NCI-H748 treated with DMSO at 0.1 percent for 48 hours (cell line): ENCODE measurements around the gene HEXIM2.
A peak's percentile ranks its signal among the peaks of the same experiment; 100 is the strongest.
"Not testable (repeated sequence)": the region's sequence is repeated elsewhere in the genome, so short reads cannot be mapped to it uniquely, and the experiment has no call there.

Experiments used
- DNase-seq: peaks from one replicate; lab custom pipeline; 2025; lab: John Stamatoyannopoulos, UW

Gene HEXIM2, protein sequence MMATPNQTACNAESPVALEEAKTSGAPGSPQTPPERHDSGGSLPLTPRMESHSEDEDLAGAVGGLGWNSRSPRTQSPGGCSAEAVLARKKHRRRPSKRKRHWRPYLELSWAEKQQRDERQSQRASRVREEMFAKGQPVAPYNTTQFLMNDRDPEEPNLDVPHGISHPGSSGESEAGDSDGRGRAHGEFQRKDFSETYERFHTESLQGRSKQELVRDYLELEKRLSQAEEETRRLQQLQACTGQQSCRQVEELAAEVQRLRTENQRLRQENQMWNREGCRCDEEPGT

DNA sequence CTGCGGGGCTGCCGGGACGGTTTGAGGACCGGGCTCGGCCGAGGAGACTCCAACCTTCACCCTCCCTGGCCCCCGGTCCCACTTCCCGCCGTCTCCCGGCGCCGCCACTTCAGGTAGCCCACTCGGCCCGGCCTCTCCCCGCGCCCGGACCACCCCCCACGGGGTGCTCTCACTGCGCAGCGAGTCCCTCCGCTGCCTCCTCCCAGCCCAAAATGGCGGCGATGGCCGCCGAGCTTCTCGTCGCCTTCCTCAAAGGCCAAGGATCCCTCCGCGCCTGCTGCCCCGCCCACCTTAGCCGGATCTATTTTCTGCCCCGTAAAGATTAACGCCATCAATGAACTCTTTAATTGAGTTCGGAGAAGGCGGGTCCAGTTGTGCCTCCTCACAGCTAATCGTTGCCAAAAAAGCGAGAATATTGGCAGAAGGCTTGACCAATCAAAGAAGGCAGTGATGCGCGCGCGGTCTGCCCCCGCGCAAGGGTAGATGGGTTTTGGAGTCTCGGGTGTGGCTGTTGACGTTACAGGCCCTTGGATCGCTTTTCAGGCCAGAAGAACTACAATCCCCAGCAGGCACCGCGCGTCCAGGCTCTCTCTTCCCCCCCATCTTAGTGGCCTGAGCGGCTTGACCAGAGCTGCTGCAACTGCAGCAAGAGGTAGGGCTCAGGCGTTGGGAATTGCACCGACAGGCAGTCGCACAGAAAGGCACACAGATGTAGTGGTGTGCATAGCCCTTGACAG, at the start of gene HEXIM2:
Gene HEXIM2 (plus strand): TSS at position 588 of the 737 bp plus-strand sequence. CDS start 919 bp downstream, outside the sequence.
- DNase-seq, result peak; percentile 98

DNA sequence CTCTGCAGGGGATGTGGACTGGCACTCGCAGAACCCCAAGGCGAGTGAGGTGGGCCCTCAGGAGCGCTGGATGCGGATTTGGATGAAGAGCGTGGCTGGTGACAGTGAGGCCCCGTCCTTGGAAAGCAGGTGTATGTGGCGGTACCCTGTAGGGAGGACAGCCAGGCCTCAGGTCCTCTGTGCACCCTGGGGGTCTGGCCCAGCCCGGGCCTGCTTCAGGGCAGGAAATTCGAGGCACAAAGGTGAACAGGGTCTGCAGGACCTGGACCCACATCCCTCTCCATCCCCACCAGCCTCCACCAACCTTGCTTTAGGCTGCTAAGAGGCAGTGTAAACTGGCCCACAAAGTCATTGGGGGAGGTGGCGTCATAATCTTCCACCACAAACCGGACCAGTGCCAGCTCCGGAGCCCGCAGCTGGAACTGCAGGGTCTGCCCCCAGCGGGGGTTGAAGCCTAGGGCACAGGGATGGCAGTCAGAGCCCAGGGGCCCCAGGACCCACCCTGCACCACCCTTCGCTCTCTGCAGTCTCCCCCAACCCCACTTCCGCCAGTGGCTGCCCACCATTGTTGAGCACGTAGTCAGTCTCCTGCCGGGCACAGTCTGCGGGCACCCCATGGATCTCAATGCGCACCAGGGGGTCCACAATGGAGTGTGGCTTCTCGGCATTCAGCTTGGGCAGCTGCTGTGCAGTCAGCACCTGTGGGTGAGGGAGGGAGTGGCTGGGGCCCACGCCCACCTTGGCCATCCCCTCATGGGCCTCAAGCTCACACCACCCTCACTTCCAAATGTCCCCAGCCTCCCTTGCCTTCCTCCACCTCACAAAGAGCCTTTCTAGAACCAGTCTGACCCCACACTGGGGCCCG, 48.9 kb upstream of the HEXIM2 start:
- DNase-seq, result no peak

DNA sequence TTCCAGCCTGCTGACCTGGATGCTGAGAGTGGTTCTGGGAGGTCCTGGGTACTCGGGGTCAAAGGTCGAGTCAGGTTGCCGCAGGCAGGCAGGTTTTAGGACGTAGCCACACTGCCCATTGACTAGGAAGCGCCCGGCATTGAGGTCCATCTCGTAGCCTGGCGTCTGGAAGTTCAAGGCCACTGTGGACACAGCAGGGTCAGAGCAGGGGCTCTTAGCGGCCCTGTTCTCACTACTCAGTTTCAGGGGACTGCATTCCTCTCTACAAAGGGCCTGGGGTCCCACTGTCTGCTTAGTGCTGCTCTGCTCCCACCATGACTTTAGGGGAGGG, 48.3 kb upstream of the HEXIM2 start:
- DNase-seq, result no peak

DNA sequence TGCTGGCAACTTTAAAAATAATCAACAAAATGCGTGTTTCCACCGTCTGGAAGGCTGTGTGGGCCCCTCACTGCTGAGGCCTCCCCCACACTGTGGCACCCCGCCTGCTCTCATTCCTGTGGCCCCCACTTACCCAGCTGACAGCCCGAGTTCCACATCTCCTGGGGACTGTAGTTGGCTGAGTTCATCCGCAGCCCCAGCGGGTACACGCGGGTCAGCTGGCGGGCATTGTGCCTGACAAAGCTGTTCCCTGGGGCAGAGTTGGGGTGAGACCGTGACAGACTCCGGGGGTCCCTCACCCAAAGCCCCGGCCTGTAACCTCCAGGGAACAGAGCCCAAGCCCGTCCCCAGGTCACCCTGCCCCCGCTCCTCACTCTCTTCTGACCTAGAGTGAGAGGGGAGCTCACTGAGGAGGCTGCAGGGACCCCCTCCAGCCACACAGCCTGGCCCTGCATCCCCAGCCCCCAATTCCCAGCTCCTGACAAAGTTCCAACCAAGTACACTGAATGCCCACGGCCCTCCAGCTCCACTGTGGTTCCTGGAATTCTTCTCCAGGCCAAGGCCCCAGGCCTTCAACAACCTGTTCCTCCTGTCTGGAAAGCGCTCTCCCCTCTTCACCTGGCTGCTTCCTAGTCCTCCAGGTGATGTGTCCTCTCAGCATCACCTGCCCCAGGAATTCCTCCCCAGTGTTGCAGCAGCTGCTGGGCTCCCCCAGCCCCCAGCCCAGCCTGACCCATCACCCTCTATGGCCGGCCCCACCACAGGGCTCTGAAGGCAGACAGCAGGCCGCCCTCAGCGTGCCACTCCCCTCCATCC, 47.4 kb upstream of the HEXIM2 start:
- no peak for DNase-seq

DNA sequence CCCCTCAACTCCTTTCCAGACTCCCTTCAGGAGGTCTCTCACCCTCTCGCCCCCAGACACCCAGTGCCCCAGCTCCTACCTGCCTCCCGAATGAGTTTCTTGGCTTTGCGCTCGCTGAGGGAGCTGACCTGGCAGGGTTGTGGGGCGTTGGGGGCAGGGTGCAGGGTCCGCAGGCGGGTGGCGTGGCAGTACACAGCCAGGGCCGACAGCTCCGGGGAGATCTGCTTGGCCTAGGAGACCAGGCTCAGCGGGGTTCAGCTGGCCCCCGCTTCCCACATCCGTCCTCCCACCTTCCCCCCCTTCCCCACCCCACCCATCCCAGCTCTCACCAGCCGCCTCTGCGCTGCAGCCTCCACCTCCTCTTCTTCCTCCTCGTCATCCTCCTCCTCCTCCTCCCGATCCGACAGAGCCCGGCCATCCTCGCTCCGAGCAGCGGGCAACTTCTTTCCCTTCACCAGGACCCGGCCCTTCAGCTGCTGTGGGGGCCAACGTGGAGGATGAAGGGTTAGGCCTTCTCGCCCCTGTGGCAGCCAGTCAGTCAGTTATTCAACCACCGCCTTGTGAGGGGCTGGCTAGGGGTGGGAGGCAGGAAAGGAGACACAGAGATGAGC, 46.6 kb upstream of the HEXIM2 start:
- no peak for DNase-seq

DNA sequence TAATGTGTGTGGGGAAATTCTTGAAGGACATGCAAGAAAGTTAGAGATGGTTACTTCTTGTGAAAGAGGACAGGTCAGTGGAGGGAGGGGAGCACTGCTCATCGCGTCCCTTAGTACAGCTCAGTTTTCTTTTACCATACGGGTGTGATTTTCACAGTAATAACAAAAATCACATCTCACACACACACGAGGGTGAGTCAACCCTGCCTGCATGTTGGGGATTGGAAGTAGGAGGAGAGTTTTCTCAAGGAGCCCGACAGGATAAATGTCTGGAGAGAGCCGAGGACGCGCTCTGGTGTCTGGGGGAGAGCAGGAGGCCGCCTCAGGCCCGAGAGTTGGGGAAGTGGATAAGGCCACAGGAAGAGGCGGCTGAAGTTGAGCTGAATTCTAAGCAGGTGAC, 45.8 kb upstream of the HEXIM2 start:
- DNase-seq, result no peak

DNA sequence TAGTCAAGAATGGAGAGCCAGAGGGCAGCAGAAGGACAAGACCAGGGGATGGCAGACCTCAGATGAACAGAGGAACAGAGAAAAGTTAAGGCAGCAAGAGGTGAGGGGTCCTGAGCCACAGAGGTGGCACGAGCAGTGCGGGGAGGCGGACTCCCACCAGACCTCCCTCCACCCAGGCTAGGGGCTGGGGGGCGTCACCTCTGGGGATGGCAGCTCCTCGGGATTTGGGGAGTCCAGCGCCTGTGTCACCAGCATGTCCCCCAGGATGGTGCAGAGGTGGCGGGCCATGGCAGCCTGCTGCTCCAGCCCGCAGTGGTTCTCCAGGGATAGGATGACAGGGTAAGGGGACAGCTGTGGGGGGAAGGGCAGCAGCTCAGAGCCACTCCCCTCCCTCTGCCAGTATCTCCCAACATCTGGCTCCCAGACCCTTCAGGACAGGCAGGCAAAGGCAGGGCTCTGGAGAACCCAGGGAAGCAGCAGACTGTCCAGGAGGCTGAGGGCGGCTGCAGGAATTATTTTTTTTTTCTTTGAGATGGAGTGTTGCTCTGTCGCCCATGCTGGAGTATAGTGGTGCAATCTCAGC, 45.1 kb upstream of the HEXIM2 start:
- DNase-seq, result no peak

DNA sequence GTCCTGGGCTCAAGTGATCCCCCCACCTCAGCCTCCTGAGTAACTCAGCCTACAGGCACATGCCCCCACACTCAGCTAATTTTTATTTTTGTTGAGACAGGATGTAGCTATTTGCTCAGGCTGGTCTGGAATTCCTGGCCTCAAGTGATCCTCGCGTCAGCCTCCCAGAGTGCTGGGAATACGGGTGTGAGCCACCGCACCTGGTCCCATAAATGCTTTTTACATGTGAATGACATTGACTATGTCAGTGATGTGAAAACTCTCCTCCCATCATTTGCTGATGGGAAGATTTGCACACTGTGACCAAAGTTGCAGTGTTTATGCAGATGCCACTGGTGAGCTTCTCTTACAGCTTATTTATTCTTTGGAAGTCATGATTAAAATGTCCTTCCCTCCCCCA, 44.3 kb upstream of the HEXIM2 start:
- no peak for DNase-seq

DNA sequence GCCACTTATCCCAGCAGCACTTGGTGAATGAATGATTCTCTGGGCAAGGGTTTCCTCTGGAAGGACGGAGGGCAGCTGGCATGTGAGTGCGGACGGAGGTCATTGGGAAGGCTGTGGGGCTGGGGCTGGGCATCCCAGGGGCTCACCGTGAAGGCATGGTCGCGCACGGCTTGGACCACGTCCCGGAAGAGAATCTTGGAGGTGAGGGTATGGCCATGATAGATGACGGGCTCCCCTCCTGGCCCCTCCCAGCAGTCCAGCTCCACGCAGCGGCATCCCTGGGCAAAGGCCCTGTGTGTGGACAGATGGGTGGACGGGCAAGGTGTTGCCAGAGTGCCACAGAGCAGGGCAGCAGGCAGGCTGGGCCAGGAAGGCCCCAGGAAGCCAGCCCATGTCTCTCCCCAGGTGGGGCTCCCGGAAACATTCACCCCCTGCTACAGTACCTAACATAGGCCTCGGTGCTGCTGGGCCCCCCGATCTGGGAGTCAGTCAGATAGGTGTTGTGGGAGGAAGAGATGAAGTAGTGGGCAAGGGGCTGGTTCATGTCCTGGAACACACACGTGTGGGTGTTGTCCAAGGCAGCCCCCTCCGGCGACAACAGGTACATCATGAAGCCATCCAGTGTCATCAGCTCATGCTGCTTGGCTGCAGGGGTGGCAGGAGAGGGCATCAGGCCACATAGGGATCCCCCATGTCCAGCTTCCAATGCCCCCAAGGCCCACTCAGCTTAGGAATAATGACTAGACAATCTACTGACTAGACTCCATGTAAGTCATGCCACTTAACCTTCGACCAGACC, 43.6 kb upstream of the HEXIM2 start:
- DNase-seq, result no peak

DNA sequence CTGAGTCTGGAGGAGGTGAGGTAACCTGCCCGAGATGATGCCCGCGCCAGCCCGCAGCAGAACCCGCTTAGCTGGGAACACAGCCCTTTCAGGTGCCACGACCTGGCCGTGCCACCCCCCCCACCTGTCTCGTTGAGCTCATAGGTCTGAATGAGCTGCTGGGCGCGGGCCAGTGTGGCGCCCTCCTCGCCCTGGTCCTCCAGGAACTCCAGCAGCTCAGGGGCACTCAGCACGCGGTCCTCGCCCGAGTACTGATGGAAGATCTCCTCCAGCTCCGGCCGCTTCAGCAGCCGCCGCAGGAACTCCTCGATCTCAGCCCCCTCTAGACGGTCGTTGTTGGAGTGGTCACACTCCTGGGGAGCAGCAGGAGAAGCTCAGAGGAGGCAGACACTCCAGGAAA, 43.0 kb upstream of the HEXIM2 start:
- no peak for DNase-seq

DNA sequence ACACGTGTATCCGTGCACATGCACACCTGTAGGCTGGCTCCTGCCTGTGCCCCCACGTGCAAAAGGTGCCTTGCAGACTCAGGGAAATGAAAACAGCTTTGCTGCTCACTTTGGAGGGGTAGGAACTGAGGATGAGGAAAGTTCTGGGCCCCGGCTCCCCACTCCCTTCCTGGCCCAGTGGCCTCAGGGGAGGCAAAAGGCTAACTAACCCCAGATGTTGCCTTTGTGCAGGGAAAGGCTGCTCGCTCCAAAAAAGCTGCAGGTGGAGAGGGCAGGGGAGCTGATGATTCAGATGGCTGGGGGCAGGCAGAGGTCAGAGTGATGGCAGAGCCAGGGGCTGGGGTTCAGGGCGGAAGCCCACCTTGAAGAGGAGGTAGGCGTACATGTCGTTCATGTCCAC, 41.7 kb upstream of the HEXIM2 start:
- DNase-seq, result no peak

DNA sequence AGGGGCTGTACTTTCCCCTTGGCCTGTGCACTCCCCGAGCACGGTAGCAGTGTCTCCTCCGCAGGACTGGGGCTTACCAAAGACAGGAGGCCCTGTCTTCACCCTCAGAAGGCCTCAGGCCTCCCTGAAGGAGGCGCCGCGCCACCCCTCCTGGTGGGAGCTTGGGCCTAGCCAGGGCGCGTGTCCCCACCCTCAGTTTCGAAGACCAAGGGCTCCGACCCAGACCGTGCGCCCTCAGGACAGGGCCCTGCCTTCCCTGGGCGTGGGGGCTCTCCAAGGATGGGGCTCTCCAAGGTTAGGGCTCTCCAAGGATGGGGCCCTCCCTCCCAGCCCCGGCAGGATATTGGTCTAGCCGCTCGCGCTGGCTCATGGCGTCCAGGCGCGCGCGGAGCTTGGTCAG, 41.1 kb upstream of the HEXIM2 start:
- DNase-seq, result no peak

DNA sequence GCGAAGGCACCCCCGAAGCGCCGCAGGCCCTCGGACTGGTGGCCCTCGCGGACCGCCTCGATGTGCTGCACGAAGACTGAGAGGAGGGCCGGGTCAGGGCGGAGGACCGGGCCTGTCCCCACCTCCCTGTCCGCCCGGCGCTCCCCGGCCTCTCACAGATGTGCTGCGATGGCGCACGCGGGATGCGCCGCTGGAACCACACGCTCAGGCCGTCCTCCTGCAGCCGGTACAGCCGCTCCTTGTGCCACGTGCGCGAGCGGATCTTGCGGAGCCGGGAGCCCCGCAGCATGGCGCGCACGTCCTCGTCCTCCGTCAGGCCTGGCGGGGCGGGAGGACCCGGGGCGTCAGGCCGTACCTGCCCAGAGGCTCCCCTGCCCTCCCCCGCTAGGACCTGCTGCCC, 40.6 kb upstream of the HEXIM2 start:
- no peak for DNase-seq

DNA sequence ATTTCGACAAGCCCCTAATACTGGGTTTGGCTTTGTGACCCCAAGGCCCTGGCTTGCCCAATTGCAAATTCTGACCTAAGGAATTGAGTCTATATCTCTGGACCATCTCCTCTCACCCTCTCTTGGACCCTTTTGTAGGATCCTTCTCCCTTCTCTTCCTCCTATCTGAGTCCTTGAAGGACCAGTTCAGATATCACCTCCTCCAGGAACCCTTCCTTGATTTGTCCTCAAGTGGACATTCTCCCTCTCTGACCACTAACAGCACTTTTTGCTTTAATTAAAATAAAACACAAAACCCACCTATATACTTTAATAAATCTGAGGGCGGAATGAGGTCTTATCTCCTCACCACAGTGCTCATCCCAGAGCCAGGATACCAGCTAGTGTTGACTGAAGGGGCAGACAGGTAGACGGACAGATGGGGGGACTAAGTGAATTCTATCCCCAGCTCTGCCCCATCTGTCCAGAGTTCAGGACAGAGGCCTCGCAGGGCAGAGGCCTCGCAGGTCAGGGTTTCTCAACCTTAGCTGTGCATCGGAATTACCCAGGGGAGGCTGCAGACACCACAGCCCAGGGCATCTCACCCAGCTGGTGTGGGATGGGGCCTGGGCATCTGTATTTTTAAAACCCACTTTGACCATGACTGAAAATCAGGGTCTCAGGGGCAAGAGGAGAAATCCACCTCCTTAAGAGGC, 38.5 kb upstream of the HEXIM2 start:
- no peak for DNase-seq

DNA sequence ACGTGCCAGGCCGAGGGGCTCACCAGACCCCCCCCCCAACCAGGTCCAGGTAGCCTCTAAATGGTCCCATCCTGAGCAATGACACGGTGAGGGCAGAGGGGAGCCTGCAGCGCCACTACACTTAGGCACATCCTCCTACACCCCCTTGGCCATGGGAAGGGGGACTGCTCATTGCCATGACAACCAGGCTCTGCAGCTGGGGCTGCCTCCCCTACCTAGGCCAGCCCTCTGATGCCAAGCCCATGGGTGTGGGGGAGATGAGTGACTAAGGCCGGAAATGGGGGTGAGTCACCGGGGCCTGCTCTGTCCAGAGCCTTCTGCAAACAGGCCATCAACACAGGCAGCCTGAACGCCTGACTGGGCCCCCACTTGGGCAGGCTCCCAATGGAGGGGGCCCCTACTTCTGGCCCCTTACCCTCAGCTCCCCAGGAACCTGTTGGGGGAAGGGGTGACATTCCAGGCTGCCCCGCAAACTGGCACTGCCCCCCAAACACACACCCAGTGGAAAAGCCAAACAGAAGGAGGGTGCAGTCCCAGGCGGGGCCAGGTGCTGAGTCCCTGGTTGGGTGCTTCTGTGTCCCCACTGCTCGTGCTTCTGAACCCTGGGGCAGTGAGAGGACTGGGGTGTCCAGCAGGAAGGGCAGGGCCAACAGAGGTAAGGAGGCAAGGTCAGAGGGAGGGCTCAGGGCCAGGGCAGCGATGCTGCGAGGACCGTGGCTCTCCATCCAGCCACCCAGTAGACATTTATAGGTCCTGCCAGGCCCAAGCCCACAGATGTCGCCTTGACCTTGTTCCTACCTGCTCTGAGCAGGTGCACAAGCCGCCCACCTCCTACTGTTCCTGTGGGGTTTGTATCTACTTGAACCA, 37.5 kb upstream of the HEXIM2 start:
- DNase-seq, result no peak

DNA sequence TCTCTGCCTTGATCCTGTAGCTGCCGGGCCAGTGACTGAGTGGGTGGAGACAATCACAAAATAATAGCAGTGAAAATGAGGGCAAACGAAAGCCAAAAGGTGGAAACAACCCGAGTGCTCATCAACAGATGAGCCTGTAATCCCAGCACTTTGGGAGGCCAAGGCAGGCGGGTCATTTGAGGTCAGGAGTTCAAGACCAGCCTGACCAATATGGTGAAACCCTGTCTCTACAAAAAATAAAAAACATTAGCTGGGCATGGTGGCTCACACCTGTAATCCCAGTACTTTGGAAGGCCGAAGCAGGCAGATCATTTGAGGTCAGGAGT, 36.9 kb upstream of the HEXIM2 start:
- DNase-seq, result not testable (repeated sequence)

DNA sequence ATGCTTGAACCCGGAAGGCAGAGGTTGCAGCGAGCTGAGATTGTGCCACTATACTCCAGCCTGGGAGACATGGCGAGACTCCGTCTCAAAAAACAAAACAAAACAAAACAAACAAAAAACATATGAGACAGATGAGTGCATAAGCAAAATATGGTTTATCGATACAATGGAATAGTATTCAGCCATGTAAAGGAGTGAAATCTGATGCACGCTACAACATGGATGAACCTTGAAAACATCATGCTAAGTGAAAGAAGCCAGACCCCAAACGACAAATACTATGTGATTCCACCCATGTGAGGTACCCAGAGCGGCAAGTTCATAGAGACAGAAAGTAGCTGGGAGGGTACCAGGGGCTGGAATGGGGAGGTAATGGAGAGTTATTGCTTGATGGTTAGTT, 36.2 kb upstream of the HEXIM2 start:
- no peak for DNase-seq

DNA sequence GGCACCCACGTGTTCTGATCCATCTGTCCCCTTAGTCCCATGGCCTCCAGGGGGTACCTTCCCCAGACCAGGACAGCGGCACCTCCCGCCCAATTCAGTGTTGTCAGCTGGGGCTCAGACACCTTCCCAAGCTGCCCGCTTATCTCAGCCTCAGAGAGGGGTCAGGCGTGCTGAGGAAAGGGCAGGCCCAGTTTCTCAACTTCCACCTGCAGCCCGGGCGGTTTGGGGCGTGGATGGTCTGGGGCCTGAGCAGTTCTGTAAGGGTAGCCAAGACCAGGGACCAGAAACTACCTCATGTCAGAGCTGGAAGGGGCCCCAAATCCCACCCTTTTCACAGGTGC, 34.5 kb upstream of the HEXIM2 start:
- no peak for DNase-seq
